Mucosa of stomach (tissue), 1 donor: ENCODE measurements around the gene ALG12.

Experiments
- H3K27me3 ChIP-seq: one replicate; pipeline ENCODE4 v1.7.0; 2013; ENCODE audit warnings: mild to moderate bottlenecking, low read length; ENCODE audit not compliant: control insufficient read depth, insufficient read depth
- H3K36me3 ChIP-seq: one replicate; pipeline ENCODE4 v1.7.0; 2013; ENCODE audit warnings: low read length; ENCODE audit not compliant: control insufficient read depth, insufficient read depth
- H3K4me1 ChIP-seq: one replicate; pipeline ENCODE4 v1.7.0; 2013; ENCODE audit warnings: mild to moderate bottlenecking, low read length; ENCODE audit not compliant: control insufficient read depth, insufficient read depth
- H3K4me3 ChIP-seq: one replicate; pipeline ENCODE4 v1.7.0; 2013; ENCODE audit warnings: low read length
- H3K9ac ChIP-seq: one replicate; pipeline ENCODE4 v1.7.0; 2013; ENCODE audit warnings: mild to moderate bottlenecking, low read length, moderate library complexity
- H3K9me3 ChIP-seq: one replicate; pipeline ENCODE4 v1.7.0; 2013; ENCODE audit warnings: mild to moderate bottlenecking, low read length, moderate library complexity; ENCODE audit not compliant: control insufficient read depth
- donor health status: Pancreatic carcinoma.

Gene ALG12

DNA sequence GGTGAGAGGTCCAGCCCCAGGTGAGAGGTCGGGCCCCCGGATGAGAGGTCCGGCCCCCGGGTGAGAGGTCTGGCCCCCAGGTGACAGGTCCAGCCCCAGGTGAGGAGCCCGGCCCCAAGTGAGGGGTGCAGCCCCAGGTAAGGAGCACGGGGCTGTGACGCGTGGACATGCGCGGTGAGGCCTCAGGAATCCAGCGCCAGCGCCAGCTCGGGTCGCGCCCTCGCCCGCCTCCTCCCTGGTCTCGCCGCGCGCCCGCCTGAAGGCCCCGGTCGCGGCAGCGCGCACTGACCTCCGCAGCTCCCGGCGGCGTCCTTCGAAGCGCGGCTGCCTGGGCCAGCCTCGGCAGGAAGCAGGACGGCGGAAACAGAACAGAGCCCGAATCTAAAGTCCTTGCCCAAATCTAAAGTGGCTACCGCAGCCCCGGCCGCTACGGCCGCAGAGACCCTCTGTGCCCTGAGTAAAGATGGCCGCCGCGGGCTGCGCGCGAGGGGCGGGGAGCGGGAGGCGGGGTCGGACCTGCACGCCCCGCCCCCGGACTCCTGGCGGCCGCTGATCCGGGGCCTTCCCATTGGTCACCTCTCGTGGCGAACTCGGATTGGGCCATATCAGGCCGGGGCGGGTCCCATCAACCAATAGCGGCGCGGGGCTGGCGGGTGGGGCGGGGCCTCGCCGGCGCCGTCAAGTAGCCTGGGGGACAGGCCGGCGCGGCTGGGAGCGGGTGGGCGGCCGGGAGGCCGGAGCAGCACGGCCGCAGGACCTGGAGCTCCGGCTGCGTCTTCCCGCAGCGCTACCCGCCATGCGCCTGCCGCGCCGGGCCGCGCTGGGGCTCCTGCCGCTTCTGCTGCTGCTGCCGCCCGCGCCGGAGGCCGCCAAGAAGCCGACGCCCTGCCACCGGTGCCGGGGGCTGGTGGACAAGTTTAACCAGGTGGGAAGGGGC lies at the start of gene ALG12, which contains the start of gene CRELD2:
Gene ALG12, minus strand, starts transcription at position 465 of the 937 bp plus-strand sequence. CDS start 4,673 bp downstream, outside the sequence.
Gene CRELD2, plus strand, starts transcription at position 661 of the 937 bp plus-strand sequence. Its CDS starts 136 bp downstream, at position 797.
- Histone ChIP-seq H3K4me1 (peaks cover 18% of the 10 kb centered on the region), H3K9ac (peak within 1 kb of the TSS; percentile 91), H3K9me3 (no peaks in the 10 kb centered on the region), H3K4me3 (peak within 1 kb of the TSS; percentile 63), H3K36me3 (no peaks in the 10 kb centered on the region), H3K27me3 (no peaks in the 10 kb centered on the region)

DNA sequence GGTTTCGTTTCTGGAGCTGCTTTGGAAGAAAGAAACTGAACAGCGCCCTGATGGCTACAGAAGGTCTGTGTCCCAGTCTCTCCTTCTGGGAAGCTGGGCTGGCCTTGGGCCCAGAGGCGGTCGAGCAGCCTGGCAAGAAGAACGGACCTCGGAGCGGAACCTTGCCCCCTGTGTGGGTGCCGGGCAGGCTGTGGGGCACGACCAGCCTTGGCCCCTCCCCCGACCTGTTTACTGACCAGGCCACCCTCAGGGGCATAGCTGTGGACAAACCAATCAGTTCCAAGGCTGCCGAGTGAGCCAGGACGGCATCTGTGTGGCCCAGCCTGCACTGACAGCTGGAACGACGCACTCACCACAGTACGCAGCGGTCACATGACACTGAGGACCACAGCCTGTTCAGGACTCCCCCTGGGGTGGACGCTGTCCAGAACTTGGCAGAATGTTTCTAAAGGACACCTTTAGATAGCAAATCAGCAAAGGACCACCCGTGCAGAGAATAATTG lies 49.5 kb upstream of the ALG12 start:
- no peak overlapping the region for H3K4me3 ChIP-seq
- no peaks in the 10 kb centered on the region for H3K9me3 ChIP-seq
- peaks cover 10% of the 10 kb centered on the region for H3K36me3 ChIP-seq
- peaks cover 81% of the 10 kb centered on the region for H3K4me1 ChIP-seq
- no peaks in the 10 kb centered on the region for H3K27me3 ChIP-seq
- H3K9ac ChIP-seq: peak overlapping the region; percentile 53

DNA sequence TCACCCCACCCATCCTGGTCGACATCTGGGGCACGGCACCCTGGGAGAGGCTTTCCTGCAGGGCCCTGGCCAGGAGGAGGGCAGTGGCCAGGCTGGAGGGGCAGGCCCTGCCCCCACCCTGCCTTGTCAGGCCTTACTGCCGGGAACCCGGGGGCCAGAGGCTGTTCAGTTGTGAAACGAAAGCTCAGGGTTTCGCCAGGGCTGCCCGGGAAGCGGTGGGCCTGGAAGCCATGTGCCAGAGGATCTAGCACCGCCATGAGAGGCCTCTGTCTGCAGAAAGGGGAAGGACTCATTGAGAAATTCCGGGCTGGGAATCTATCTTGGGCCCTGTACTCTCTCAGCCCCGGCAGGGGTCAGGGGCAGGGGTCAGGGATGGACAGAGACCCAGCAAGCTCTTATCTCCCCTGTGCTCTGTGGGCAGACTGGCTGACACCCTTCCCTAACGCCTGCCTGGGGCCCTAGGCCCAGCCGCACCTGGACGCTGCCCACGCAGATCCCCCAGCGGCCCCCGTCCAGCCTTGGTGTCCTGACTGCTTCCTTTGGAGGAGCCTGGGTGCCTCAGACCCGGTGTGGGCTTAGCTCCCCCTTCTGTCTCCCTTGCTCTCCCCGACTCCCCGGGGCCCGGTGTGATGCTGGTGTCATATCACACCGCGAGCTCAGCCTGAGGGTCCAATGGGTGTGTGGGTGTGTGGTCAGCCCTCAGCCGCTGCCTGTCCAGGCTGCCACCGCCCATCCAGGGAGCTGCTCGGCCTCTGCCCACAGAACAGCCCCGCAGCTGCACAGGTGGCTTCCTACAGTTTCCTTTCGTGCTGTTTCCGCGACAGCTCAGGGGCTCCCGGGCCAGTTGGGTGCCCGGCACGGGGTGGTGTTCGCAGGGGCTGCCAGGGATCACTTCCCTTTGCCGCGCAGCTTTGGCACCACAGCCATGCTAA lies 48.8 kb upstream of the ALG12 start:
- Histone ChIP-seq H3K27me3 (no peaks in the 10 kb centered on the region), H3K4me1 (peaks cover 82% of the 10 kb centered on the region), H3K9me3 (no peaks in the 10 kb centered on the region), H3K36me3 (peaks cover 13% of the 10 kb centered on the region), H3K9ac (peak overlapping the region; percentile 53), H3K4me3 (no peak overlapping the region)

DNA sequence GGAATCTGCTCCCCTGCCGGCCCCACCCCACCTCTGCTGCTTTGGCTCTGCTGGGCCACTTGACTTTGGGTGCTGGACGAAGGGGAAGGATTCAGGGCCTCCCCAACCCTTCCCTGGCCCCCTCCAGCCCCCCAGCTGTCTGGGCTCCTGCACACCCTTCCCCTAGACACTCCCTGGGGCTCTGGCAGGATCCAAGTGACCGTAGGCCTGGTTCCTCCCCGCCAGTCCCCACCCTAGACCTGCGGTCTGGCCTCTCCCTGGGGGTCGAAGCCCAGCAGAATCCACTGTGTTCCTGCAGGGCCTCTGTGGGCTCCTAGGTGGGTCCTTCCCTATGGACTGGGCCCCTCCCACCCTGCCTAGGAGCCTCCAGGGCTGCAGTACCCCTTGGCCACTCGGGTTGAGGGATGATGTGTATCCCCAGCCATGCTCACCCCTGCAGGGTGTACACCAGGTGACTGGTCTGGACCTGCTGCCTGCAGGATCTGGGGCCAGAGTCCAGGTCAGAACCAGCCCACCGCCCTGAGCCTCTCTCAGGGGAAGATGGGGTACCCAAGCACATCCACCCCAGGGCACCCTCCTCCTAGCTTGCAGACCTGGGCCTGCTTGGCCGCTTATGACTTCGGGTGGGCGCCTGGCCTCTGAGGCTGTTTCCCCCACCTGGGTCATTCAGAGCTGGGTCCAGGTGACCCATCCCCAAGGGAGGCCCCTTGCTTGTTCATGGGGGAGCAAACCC lies 48.0 kb upstream of the ALG12 start:
- Histone ChIP-seq H3K9me3 (no peaks in the 10 kb centered on the region), H3K27me3 (no peaks in the 10 kb centered on the region), H3K4me3 (no peak overlapping the region), H3K9ac (peak overlapping the region; percentile 53), H3K36me3 (peaks cover 13% of the 10 kb centered on the region), H3K4me1 (peaks cover 76% of the 10 kb centered on the region)

DNA sequence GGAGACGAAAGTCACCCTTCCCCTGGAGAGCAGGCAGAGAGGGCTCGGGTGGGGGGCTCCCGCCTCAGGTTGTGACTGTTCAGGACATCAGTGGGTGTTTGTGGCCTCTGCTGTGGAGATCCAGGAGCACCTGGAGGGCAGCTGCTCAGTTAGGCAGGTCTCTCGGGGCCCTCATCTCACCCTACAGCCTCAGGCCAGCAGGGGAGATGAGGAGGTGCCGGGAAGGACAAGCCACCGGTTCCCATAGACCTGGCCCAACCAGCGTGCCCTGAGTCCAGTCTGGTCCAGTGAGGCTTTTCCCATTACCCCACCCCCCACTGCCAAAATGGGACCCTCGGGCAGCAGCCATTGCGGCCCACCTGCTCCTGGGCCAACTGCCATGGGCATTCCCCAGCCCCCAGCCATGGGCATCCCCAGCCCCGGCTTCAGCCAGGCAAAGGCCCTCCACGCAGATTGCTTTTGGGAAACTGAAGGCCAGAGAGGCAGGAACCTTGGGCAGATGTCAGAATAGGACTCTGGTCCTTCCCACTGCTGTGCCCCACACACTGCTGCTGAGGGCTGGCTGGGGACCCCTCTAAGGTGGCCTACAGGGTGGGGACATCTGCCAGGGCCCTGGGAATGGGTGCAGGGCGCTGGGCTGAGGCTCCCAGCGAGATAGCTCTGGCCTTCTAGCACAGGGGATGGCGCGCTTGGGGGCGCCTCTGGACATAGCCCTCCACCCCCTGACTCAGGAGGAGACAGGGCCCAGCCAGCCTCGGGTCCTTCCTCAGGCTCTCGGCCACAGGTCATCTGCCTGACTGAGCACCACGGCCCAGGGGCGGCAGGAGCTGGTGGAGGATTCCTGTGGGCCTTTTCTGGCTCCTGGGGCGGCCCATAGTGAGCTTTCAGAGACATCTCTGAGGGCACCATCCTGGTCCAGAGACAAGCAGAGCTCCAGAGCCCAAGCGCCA lies 47.1 kb upstream of the ALG12 start:
- H3K4me1 ChIP-seq: peaks cover 69% of the 10 kb centered on the region
- peak overlapping the region; percentile 4 for H3K4me3 ChIP-seq
- H3K9ac ChIP-seq: peak overlapping the region; percentile 83
- H3K36me3 ChIP-seq: peaks cover 13% of the 10 kb centered on the region
- no peaks in the 10 kb centered on the region for H3K9me3 ChIP-seq
- no peaks in the 10 kb centered on the region for H3K27me3 ChIP-seq

DNA sequence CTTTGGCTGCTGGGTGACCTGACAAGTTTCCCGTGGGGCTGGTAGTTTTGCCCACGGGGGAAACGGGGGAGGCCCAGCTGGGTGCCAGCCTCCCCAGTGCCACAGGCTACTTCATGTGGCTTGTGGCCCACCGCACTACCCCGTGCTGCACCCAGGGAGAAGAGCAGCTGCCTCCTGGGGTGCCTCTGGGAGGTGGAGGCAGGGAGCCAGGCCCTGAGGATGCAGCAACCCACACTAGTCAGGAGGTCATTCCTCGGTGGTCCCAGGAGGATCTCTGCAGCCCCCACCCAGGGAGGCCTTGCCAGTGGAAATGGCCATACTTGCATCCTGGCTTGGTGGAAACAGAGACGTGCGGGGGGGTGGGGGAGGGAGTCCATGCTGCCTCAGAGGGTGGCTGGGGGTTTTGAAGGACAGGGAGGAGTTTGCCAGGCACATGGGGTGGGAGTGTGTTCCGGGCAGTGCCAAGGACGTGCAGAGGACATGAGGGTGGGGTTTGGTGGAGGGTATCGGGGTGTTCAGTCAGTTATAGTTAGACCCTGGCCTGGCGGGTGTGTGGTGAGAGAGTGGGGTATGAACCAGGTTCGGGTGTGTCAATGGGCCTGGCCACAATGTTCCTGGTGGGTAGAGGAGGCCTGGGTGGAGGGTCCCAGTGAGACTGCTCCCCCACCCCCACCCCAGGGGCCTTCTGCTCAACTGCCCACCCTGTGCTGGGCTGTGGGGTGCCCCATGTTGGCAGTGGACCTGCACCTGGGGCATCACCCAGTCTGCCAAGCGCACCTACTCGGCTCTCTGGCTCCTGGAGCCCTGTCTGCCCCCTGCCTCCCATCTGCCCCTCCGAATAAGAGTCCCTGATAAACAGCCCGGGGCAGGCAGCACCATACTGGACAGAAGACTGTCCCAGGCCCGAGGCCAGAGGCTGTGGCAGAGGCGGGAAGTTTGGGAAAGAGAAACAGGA lies 46.2 kb upstream of the ALG12 start:
- peak overlapping the region; percentile 4 for H3K4me3 ChIP-seq
- peaks cover 65% of the 10 kb centered on the region for H3K4me1 ChIP-seq
- no peaks in the 10 kb centered on the region for H3K9me3 ChIP-seq
- peak overlapping the region; percentile 83 for H3K9ac ChIP-seq
- H3K36me3 ChIP-seq: peaks cover 13% of the 10 kb centered on the region
- H3K27me3 ChIP-seq: no peaks in the 10 kb centered on the region

DNA sequence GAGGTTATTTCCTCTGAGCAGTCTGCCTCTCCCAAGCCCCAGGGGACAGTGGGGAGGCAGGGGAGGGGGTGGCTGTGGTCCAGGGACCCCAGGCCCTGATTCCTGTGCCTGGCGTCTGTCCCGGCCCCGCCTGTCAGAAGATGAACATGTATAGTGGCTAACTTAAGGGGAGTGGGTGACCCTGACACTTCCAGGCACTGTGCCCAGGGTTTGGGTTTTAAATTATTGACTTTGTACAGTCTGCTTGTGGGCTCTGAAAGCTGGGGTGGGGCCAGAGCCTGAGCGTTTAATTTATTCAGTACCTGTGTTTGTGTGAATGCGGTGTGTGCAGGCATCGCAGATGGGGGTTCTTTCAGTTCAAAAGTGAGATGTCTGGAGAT lies 45.4 kb upstream of the ALG12 start:
- Histone ChIP-seq H3K9ac (peak overlapping the region; percentile 83), H3K27me3 (no peaks in the 10 kb centered on the region), H3K36me3 (peaks cover 13% of the 10 kb centered on the region), H3K9me3 (no peaks in the 10 kb centered on the region), H3K4me1 (peaks cover 72% of the 10 kb centered on the region), H3K4me3 (peak overlapping the region; percentile 80)

DNA sequence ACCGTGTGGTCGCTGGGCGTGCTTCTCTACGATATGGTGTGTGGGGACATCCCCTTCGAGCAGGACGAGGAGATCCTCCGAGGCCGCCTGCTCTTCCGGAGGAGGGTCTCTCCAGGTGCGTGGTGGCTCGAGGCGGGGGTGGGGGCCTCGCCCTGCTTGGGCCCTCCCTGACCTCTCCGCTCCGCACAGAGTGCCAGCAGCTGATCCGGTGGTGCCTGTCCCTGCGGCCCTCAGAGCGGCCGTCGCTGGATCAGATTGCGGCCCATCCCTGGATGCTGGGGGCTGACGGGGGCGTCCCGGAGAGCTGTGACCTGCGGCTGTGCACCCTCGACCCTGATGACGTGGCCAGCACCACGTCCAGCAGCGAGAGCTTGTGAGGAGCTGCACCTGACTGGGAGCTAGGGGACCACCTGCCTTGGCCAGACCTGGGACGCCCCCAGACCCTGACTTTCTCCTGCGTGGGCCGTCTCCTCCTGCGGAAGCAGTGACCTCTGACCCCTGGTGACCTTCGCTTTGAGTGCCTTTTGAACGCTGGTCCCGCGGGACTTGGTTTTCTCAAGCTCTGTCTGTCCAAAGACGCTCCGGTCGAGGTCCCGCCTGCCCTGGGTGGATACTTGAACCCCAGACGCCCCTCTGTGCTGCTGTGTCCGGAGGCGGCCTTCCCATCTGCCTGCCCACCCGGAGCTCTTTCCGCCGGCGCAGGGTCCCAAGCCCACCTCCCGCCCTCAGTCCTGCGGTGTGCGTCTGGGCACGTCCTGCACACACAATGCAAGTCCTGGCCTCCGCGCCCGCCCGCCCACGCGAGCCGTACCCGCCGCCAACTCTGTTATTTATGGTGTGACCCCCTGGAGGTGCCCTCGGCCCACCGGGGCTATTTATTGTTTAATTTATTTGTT lies 44.8 kb upstream of the ALG12 start:
- H3K4me3 ChIP-seq: peak overlapping the region; percentile 80
- H3K9ac ChIP-seq: peak overlapping the region; percentile 83
- no peaks in the 10 kb centered on the region for H3K9me3 ChIP-seq
- peaks cover 74% of the 10 kb centered on the region for H3K4me1 ChIP-seq
- H3K36me3 ChIP-seq: peaks cover 13% of the 10 kb centered on the region
- H3K27me3 ChIP-seq: no peaks in the 10 kb centered on the region

DNA sequence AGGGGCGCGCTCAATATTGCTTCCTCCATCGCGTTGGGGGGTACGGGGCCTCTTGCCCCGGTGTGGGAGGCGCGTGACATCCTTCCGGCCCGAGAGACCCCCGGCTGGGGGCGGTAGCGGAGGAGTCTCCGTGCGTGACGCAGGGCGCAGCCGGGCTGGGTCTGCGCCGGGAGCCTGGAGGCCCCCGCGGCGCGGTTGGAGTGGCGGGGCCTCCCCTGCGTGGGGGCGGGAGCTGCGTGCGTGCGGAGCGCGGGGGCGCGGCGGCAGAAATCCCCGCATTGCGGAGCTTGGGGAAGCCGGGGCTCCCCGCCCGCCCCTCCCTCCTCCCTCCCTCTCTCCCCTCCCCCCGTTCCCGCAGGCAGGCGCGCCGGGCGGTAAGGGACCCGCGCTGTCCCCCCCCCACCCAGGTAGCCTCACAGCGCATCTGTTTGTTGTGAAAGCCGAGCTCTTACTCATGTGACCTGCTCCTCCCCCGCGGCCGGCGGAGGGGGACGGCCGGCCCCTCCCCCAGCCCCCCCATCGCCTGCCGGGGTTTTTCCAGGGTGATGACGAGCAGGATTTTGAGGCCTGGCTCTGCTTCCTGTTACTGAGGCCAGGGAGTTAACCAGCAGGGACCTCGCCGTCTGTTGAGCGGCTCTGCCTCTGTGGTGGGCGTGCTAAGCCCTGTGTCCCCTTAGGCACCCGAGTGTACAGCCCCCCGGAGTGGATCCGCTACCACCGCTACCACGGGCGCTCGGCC lies 43.9 kb upstream of the ALG12 start:
- Histone ChIP-seq H3K27me3 (no peaks in the 10 kb centered on the region), H3K36me3 (peaks cover 13% of the 10 kb centered on the region), H3K4me3 (peak overlapping the region; percentile 95), H3K9ac (peak overlapping the region; percentile 93), H3K4me1 (peaks cover 74% of the 10 kb centered on the region), H3K9me3 (no peaks in the 10 kb centered on the region)
